DMS79 treated with DMSO at 0.1 percent for 48 hours (cell line): ENCODE measurements around the gene ELMO3.

ENCODE experiments used
- DNase-seq: peaks from one replicate; lab custom pipeline; 2025; lab: John Stamatoyannopoulos, UW

ELMO3 gene

DNA sequence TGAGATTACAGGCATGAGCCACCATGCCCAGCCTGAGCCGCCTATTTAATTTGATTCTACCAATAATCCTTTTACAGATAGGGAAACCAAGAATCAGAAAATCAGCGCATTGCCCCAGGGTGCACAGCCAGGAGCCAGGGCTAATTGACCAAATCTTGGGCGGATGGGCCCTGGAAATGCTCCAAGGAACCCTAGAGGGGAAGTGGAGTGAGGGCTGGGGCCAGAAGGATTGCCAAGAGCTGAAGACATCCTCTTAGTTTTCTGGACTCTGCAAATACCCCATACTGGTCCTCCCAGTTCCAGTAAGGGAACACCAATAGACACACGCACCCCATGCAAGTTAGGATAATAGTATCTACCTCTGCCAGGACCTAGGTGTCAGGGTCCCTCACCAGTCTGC lies 44.5 kb downstream of the ELMO3 start:
- DNase-seq: no peak

DNA sequence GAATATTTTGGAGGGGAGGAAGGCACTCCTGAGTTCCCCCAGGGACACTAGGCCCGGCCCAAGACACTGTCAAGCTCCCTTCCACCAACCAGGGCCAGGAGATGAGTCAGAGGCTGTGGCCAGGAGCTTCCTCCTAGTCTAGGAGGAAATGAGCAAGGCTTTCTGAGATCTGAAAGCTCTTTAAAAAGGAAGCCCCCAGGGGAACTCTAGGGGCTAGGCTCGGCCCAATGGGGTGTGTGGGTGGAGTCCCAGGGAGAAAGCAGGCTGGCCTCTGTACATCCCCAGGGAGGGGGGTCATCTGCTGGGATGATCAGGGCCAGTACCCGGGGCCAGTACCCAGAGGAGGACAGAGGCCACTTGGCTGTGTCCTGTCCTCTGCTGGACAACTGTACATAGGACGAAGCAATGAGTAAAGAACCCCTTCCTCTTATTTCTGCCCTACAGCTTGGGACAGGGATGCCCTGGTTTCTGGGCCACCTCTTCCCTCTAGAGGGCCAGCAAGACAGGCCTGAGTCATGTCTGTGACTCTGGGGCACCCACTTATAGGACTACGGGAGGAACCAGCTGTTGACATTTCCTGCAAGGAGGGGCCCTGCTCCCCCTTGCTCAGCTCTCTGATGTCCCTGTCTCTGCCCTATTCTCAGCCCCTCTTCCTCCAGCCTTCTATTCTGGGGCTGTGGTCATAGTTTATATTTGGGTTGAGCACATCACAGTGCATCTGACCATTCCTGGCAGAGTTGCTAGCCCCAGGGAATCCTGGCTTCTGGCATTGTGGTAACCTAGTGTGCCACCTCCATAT lies 45.7 kb downstream of the ELMO3 start:
- no peak for DNase-seq

DNA sequence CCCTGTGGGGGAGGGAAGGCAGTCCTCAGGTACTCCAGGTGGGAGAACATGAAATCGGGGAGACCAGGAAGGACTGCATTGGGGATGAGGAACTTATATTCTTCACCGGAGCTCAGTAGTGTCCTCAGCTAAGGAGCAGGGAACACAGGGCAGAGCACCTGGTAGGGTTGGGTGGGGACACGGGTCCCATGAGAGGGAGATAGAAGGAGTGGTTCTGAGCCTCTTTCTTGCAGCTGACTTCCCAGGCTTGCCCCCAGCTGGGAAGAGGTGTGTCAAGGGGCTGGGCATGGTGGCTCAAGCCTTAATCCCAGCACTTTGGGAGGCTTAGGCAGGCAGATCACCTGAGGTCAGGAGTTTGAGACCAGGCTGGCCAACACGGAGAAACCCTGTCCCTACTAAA lies 46.3 kb downstream of the ELMO3 start:
- DNase-seq: no peak

DNA sequence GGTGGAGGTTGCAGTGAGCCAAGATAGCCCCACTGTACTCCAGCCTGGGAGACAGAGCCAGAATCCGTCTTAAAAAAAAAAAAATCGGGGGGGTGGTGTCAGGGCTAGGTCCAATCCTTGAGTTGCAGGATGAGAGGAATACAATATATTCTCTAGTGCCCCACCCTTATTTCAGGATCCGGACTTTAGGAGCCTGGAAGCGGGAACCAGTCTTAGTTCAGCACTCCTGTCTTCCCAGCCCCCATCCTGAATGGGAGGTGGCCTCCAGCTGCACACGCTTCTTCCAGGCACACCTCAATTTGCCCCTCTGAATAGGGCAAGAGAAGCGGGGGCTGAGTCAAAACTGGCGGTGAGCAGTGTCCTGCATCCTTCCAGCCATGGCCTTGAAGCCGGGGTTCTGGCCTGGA lies 46.7 kb downstream of the ELMO3 start:
- no peak for DNase-seq

DNA sequence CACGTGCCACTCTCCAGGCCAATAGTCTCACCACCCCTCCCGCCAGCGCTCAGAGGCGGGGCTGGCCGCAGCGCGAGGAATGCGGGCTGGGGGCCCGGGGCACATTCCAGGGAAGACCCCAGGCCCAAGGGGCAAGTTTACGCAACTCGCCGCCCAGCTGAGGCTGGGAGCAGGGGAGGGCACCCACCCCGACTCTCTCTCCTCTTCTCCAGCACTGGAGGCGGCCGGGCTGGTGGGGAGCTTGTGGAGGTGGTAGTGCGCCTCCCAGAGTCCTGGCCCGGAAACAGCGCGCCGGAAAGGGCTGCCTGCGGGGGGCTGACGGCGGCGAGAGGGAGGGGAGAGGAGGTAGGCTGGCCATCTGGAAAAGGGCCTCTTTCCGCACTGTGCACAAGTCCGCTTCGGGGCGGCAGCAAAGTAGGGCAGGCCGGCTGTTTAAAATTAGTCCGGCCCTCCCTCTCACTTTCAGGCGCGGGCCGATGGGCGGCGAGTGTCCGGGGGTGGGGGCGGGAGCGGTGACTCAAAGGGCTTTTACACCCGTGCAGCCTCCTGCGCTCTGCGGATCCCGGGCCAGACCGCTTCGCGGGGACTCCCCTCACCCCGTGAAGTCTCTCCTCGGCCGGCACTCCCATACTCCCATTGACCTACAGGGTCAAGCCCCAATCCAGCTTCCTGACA lies 47.3 kb downstream of the ELMO3 start:
- peak; percentile 2 for DNase-seq

DNA sequence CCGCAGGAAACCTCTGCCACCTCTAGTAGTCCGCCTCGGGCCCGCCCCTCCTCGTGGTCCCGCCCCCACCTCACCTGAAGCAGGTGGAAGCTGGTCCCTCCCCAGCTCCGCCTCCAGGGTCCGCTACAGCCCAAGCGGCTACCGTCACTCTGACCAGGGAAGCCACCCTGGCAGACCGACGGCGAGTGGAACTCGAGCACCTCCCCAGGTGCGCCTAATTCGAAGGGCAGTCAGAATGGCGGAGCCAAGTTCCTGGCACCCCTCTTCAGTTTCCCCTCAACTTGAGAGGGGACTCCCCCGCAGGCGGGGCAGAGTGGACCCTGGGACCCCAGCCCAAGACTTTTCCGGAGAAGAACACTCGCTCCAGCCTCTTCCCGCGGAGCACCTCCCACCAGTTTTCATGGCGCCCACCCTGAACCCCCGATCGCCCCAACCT lies 47.8 kb downstream of the ELMO3 start:
- peak; percentile 50 for DNase-seq

DNA sequence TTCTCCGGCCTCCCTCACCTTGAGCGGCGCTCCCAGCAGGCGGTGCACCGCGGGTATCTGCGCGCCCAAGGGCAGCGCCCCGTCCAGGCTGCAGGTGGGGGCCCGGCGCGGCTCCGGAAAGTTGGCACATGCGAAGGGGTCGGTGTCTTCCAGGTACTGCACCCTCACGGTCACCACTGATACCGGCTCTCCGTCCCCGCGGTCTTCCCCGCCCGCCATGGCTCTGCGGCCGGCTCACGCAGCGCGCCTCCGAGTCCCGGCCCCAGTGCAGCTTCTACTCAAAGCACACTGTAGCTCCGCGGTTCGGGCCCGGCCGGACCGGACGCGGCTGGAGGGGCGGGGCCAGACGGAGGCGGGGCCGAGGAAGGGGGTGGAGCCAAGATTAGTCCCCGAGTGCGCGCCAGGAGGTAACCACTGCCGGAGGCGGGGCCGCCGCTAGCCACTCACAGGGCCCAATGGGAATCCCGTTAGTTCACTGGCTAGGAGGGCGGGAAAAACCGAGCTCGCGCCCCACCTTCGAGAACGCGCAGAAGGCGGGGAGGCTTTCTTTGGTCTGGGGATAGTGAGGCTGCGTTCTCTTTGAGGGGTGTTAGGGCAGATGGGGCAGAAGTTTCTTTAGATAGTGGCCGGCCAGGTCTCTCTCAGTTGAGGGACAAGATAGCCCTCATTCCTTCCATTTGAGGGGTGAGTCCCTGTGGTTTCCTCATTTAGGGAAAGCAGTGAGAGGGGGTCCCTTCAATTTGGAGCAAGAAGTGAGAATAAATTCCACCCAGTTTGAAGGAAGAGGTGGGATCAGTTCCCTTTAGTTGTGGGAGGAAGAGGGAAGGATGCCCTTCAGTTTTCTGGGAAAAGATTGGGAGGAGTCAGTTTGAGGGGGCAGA lies 48.5 kb downstream of the ELMO3 start, which contains the start of gene FHOD1:
TSS of gene FHOD1 (minus strand) at position 290 of the 881 bp plus-strand sequence. CDS start at position 219, 71 bp downstream.
- peak; percentile 72 for DNase-seq

DNA sequence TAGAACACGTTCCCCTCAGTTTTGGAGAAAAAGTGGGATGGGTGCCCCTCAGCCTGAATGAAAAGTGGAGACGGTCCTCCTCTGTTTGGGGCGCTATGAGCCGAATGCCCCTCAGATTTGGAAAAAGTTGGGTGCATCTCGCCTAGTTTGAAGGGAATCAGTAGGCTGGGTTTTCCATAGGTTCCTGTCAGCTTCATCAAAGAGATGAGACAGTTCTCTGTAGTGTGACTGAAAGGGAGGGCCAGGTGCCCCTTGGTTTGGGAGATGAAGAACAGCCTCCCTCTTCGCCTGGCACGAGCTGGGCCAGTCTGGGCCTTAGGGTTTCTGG lies 49.1 kb downstream of the ELMO3 start:
- no peak for DNase-seq

DNA sequence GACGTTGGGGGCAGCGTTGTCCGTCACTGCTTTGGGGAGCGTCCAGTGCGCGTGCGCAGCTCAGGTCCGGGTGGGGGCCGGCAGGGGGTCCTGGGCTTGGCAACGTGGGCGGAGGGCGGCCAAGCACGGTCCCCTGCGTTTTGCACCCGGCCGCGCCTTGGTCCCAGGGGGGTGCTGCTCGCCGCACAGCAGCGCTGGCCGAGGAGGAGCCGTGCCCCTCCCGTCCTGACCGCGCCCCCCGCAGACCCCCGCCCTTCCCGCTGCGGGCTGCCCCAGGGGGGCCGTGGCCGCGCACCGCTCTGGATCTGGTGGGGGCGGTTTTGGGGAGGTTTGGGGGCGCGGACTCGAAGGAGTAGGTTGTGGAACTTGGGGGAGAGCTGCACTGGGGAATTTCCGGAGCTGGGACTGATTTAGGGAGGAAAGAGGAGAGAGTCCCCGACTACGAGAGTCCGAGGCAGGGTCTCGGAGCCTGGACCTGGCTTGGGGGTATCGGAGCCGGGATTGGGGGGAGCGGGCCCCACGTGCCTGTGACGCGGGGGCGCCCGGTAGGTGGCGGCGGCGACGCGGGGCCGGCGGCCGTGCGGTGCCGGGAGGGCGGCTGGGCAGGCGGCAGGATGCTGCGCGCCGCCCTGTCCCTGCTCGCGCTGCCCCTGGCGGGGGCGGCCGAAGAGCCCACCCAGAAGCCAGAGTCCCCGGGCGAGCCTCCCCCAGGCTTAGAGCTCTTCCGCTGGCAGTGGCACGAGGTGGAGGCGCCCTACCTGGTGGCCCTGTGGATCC lies 49.7 kb downstream of the ELMO3 start, which contains the start of gene SLC9A5:
TSS of gene SLC9A5 (plus strand) at position 579 of the 777 bp plus-strand sequence. CDS start at position 615, 36 bp downstream.
- DNase-seq: no peak

DNA sequence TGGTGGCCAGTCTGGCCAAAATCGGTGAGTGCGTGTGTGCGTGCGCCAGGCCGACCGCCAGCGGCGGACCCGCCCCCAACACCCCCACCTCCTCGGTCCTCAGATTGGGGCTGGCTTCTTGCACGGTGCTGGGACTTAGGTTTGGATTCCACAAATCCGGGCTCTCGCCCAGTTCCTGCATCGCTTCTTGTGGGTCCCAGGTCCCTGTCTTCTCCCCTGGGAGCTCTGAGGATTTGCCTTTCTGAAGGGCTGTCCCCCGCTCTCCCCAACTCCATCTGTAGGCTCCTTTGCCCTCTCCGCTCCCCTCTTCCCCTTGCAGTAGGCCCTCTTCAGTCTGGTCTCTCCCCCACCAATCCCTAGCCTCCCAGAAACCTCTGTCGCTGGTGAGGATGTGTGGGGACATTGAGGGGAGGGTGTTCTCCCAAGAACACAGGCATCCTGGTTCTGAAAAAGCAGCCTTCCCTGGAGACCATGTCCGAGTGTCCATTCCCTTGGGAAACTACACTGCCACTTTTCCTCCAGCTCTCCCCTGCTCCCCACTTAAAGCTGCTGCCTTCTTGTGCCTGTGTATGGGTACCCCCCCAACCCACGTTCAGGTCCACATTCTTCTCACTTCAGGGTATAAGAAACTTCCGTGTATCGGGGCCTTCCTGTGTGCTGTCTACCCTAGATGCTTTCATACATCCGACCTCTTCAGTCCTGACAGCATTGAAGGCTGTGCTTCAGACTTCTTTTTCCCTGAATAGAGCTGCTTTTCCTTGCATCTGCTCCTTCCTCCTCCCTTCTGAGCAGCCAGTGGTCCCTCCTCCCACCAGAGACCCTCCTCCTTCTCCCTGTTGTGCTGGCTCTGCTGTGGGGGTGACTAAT lies 50.5 kb downstream of the ELMO3 start:
- DNase-seq: no peak

DNA sequence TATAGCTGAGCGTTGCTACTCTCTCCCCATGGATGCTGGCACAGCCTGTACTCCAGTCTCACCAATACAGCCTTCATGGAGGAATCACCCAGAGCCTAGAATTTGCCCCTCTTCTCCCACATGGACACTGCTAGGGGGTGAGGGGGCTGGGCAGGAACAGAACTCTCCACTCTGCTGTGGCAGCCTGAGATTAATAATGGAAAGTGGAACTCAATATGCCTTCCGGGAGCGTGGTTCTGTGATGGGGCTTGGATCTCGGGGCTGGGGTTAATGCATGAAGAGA lies 51.1 kb downstream of the ELMO3 start:
- no peak for DNase-seq

DNA sequence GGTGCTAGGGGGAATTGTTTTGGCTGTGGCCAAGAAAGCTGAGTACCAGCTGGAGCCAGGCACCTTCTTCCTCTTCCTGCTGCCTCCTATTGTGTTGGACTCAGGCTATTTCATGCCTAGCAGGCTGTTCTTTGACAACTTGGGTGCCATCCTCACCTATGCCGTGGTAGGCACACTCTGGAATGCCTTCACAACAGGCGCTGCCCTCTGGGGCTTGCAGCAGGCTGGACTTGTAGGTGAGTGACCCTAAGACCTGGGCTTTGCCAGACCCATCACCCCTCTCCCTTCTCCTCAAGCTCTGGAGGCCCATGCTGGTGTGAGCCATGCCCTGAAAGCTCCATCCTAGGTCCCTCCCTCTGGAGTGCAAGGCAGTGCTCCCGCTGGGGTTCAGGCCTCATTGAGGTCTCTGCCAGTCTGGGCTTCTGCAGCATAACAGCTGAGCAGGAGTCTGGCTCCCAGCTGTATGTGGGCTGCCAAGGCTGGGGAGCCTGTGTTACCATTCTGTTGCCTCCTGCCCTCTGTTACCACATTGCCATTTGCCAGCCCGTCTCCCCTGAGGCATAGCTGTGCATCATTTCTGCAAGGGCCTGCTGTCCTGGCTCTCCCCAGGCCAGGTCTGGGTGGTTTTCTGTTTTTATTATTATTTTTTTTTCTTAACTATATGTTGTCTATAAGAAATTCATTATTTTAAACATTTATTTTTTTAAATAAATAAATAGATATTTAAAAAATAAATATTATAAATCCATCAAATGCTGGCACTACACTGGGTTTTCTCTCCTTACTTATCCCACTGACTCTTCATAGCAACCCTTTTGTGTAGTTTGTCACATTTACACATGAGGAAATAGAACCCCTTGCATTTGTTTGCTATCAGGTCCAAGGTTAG lies 53.9 kb downstream of the ELMO3 start:
- DNase-seq: no peak
